ENCODE results near the gene CUX1.
A peak's percentile ranks its signal among the peaks of the same experiment; 100 is the strongest.

Gene CUX1

GRCh38 chr7:101944611-101945010, 127.2 kb downstream of the CUX1 start:
- Histone ChIP-seq H3K27ac (ENCODE audit: poor library complexity, severe bottlenecking) (no peak overlapping the region), H3K36me3 (ENCODE audit: low read depth) (no peaks in the 10 kb centered on the region), H3K9me3 (ENCODE audit: severe bottlenecking) (no peaks in the 10 kb centered on the region), H3K4me3 (ENCODE audit: severe bottlenecking) (no peak overlapping the region), H3K4me1 (ENCODE audit: insufficient read depth, poor library complexity, severe bottlenecking) (peaks cover 27% of the 10 kb centered on the region), H3K27me3 (ENCODE audit: insufficient read depth, poor library complexity, severe bottlenecking) (no peaks in the 10 kb centered on the region)
- ATAC-seq (ENCODE audit: low read depth) (no peak), DNase-seq (ENCODE audit: low spot score) (peak; percentile 57)
- TF ChIP-seq CTCF (IDR thresholded peaks at IDR 0.05; ENCODE audit: poor library complexity, severe bottlenecking) = no peak

GRCh38 chr7:101945034-101945758, 127.8 kb downstream of the CUX1 start:
- Histone ChIP-seq H3K27me3 (ENCODE audit: insufficient read depth, poor library complexity, severe bottlenecking) (no peaks in the 10 kb centered on the region), H3K9me3 (ENCODE audit: severe bottlenecking) (no peaks in the 10 kb centered on the region), H3K4me3 (ENCODE audit: severe bottlenecking) (no peak overlapping the region), H3K27ac (ENCODE audit: poor library complexity, severe bottlenecking) (no peak overlapping the region), H3K36me3 (ENCODE audit: low read depth) (no peaks in the 10 kb centered on the region), H3K4me1 (ENCODE audit: insufficient read depth, poor library complexity, severe bottlenecking) (peaks cover 29% of the 10 kb centered on the region)
- DNase-seq (ENCODE audit: low spot score) (peak; percentile 25), ATAC-seq (ENCODE audit: low read depth) (no peak)
- no peak for TF ChIP-seq CTCF (IDR thresholded peaks at IDR 0.05; ENCODE audit: poor library complexity, severe bottlenecking)

GRCh38 chr7:101947899-101948298, 130.5 kb downstream of the CUX1 start:
- H3K27me3 ChIP-seq (ENCODE audit: insufficient read depth, poor library complexity, severe bottlenecking) = no peaks in the 10 kb centered on the region
- no peak overlapping the region for H3K27ac ChIP-seq (ENCODE audit: poor library complexity, severe bottlenecking)
- TF ChIP-seq CTCF (IDR thresholded peaks at IDR 0.05; ENCODE audit: poor library complexity, severe bottlenecking) = no peak
- peaks cover 21% of the 10 kb centered on the region for H3K4me1 ChIP-seq (ENCODE audit: insufficient read depth, poor library complexity, severe bottlenecking)
- ATAC-seq (ENCODE audit: low read depth) (no peak), DNase-seq (ENCODE audit: low spot score) (peak; percentile 23)
- no peaks in the 10 kb centered on the region for H3K36me3 ChIP-seq (ENCODE audit: low read depth)
- no peaks in the 10 kb centered on the region for H3K9me3 ChIP-seq (ENCODE audit: severe bottlenecking)
- no peak overlapping the region for H3K4me3 ChIP-seq (ENCODE audit: severe bottlenecking)

- Histone ChIP-seq H3K27ac (ENCODE audit: poor library complexity, severe bottlenecking) (no peak overlapping the region), H3K4me3 (ENCODE audit: severe bottlenecking) (no peak overlapping the region), H3K9me3 (ENCODE audit: severe bottlenecking) (no peaks in the 10 kb centered on the region), H3K36me3 (ENCODE audit: low read depth) (no peaks in the 10 kb centered on the region), H3K27me3 (ENCODE audit: insufficient read depth, poor library complexity, severe bottlenecking) (no peaks in the 10 kb centered on the region), H3K4me1 (ENCODE audit: insufficient read depth, poor library complexity, severe bottlenecking) (peaks cover 23% of the 10 kb centered on the region)
- TF ChIP-seq CTCF (IDR thresholded peaks at IDR 0.05; ENCODE audit: poor library complexity, severe bottlenecking) = no peak
- peak; percentile 33 for DNase-seq (ENCODE audit: low spot score)
- no peak for ATAC-seq (ENCODE audit: low read depth)
Observed at GRCh38 chr7:101948650-101949049, 131.2 kb downstream of the CUX1 start.

GRCh38 chr7:101950450-101951119, 133.2 kb downstream of the CUX1 start:
- Histone ChIP-seq H3K9me3 (ENCODE audit: severe bottlenecking) (no peaks in the 10 kb centered on the region), H3K27me3 (ENCODE audit: insufficient read depth, poor library complexity, severe bottlenecking) (no peaks in the 10 kb centered on the region), H3K4me1 (ENCODE audit: insufficient read depth, poor library complexity, severe bottlenecking) (peaks cover 26% of the 10 kb centered on the region), H3K27ac (ENCODE audit: poor library complexity, severe bottlenecking) (peak overlapping the region; percentile 89), H3K4me3 (ENCODE audit: severe bottlenecking) (no peak overlapping the region), H3K36me3 (ENCODE audit: low read depth) (no peaks in the 10 kb centered on the region)
- ATAC-seq (ENCODE audit: low read depth) (peak; percentile 46; the same call in 2 of the 3 replicates), DNase-seq (ENCODE audit: low spot score) (no peak)
- peak; percentile 24 for TF ChIP-seq CTCF (IDR thresholded peaks at IDR 0.05; ENCODE audit: poor library complexity, severe bottlenecking)

Data from RWPE2 (cell line).